T-cell (primary cell): ENCODE results near the gene ADAMTS13. TPM values are rescaled to one million over a fixed set of nuclear protein-coding genes. Genes with fewer than 3 reads are reported as not detected.

Experiments
- ATAC-seq, 4 experiments: fragments of 200-7000 bp in 3 of 4; fragments of 150-1000 bp in 1 of 4; cut with Tn5 transposase; replicated peaks in 1 of 4; 1 replicate in 3 of 4; 2 replicates in 1 of 4; pipeline ENCODE4 v1.10.0; 2021; ENCODE audit warnings: moderate library complexity in 3 of 4, mild to moderate bottlenecking in 2 of 4, moderate number of reproducible peaks in 1 of 4
- CTCF ChIA-PET, 2 donors: fragments of 300-600 bp; sonication (Branson Sonifier 250); formaldehyde crosslinking; loops; one replicate each; lab custom pipeline; 2022; ENCODE audit warnings: antibody characterized with exemption in 2 of 2; lab: Charles Lee
- POLR2A ChIA-PET, 2 donors: fragments of 300-600 bp; sonication (Branson Sonifier 250); formaldehyde crosslinking; loops; one replicate each; lab custom pipeline; 2022; ENCODE audit warnings: antibody characterized with exemption in 2 of 2; lab: Charles Lee
- DNase-seq, 35 experiments: peaks; one replicate each; pipeline versions ENCODE4 v3.0.0 to v3.0.0-alpha.2; 2013 to 2023
- H3K27ac ChIP-seq: one replicate; pipeline ENCODE4 v1.5.1; 2013; ENCODE audit warnings: low read length
- H3K27me3 ChIP-seq, 2 experiments: replicated peaks in 1 of 2; 1 replicate in 1 of 2; 2 replicates in 1 of 2; pipeline versions ENCODE4 v1.6.1 to v1.7.0; 2013; ENCODE audit warnings: low read length in 1 of 2, mixed read lengths in 1 of 2; ENCODE audit not compliant: control insufficient read depth in 2 of 2, insufficient read depth in 2 of 2; ENCODE audit errors: extremely low read depth in 1 of 2
- H3K36me3 ChIP-seq, 2 donors: 1 replicate in 1 of 2; 2 replicates in 1 of 2; pipeline versions ENCODE4 v1.6.1 to v1.7.0; 2013; ENCODE audit warnings: low read length in 1 of 2; ENCODE audit not compliant: control insufficient read depth in 2 of 2, insufficient read depth in 1 of 2; ENCODE audit errors: extremely low read depth in 1 of 2
- H3K4me1 ChIP-seq, 2 experiments: 1 replicate in 1 of 2; 2 replicates in 1 of 2; pipeline versions ENCODE4 v1.6.1 to v1.7.0; 2013; ENCODE audit warnings: low read length in 2 of 2, mixed read lengths in 1 of 2; ENCODE audit not compliant: insufficient read depth in 2 of 2, control insufficient read depth in 1 of 2; ENCODE audit errors: extremely low read depth in 1 of 2
- H3K4me3 ChIP-seq, 2 donors: 1 replicate in 1 of 2; 2 replicates in 1 of 2; pipeline versions ENCODE4 v1.5.1 to v1.7.0; 2013; ENCODE audit warnings: mild to moderate bottlenecking in 2 of 2, low read length in 1 of 2, moderate library complexity in 1 of 2; ENCODE audit not compliant: control insufficient read depth in 1 of 2; ENCODE audit errors: extremely low read depth in 1 of 2
- H3K9me3 ChIP-seq: 2 replicates; pipeline ENCODE4 v1.7.0; 2013
- H3K27ac Mint-ChIP-seq, 2 donors: one replicate each; pipeline ENCODE4 v1.8.0; 2020 to 2021; ENCODE audit warnings: mild to moderate bottlenecking in 2 of 2, mixed read lengths in 2 of 2
- H3K27me3 Mint-ChIP-seq, 2 donors: one replicate each; pipeline ENCODE4 v1.8.0; 2021 to 2022; ENCODE audit warnings: mixed read lengths in 2 of 2
- H3K36me3 Mint-ChIP-seq: one replicate; pipeline ENCODE4 v1.8.0; 2021; ENCODE audit warnings: mixed read lengths
- H3K4me1 Mint-ChIP-seq, 3 donors: one replicate each; pipeline ENCODE4 v1.8.0; 2020 to 2022; ENCODE audit warnings: mixed read lengths in 3 of 3, mild to moderate bottlenecking in 1 of 3
- H3K4me3 Mint-ChIP-seq, 3 donors: one replicate each; pipeline ENCODE4 v1.8.0; 2020 to 2022; ENCODE audit warnings: mild to moderate bottlenecking in 3 of 3, mixed read lengths in 3 of 3, moderate library complexity in 3 of 3
- H3K9me3 Mint-ChIP-seq, 3 donors: one replicate each; pipeline ENCODE4 v1.8.0; 2020 to 2022; ENCODE audit warnings: mixed read lengths in 3 of 3
- whole genome bisulfite sequencing: methylation state at CpG from one replicate; pipeline ENCODE4 v1.1.5; 2013; ENCODE audit warnings: missing lambda C conversion rate; ENCODE audit not compliant: insufficient coverage; 5-methylcytosine and 5-hydroxymethylcytosine counted together
- total RNA-seq, 35 experiments: library from RNA in 6 of 35; stranded (reverse) in 6 of 35; fragments of 120-200 nt in 1 of 35; gene quantifications; one replicate each; pipeline versions ENCODE4 v1.2.1 to v1.2.4 and lab custom pipeline; 2013 to 2026

The ADAMTS13 gene
- total RNA-seq, 5 donors from 2014 or later (not counting 1 experiment from before 2014, with no cell fraction given), result 1.3 to 3.3 (median 2.4) TPM

DNA sequence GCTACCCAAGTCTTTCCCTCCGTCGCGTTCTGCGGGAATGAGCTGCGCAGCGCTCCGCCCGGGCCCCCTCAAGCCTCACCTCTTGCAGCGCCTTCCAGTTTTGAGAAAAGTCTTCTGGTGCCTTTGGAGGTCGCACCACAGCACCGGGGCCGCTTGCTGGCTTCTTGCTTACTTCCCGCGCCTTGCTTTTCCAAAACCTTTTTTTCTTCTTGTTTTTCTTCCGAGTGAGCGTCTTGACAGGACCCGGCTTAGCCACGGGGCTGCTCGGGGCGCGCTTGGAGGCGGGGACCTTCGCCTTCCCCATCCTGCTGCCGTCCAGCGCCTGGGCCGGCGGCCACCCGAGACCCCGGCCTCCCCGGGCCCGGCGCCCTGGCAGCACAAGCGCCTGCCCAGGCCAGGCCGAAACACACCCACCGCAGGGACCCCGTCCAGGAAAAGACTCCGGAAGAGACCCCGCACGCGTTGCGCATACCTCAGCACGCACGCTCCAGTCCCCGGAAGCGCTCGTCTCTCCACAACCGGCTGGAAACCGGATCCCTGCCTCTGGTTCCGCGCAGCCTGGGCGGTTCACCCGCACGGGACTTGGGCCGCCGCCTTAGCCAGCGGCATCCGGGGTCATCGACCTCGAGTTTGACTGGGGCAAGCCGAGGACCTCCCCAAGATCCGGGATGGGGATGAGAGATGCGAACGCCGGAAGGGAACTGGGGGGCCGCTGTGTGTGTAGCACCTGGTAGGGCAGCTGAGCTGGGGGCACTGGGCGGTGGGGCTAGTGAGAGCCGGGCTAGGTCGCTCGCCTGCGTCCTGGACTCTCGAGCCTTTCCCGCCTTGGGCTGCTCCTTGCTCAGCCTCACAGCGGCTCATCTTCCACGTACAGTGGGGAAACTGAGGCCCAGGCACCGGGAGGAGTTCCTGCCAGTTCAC, 4.4 kb upstream of the ADAMTS13 start, which contains the start of gene REXO4:
REXO4 (minus strand) TSS at position 470 of the 921 bp plus-strand sequence; CDS start at position 304, 166 bp downstream.
- Mint-ChIP-seq H3K9me3 (no peaks in the 10 kb centered on the region), H3K4me3 (peak within 1 kb of the TSS; percentile 87 to 90 (median 89)), H3K27ac (peak within 1 kb of the TSS; percentile 89), H3K27me3 (no peaks in the 10 kb centered on the region), H3K36me3 (peaks cover 15% of the 10 kb centered on the region), H3K4me1 (peaks cover 50 to 59% (median 58%) of the 10 kb centered on the region in 3 donors)
- ChIA-PET CTCF (interaction anchor here in 1 of 2 donors (1.1 kb wide), 1 partner anchor 46 kb away, joined by 4 read pairs; no protein-coding TSS in a partner anchor), POLR2A (no interaction called here)
- peak; percentile 68 to 90 (median 77) for DNase-seq
- Histone ChIP-seq H3K4me3 (peak within 1 kb of the TSS; percentile 64 to 91), H3K36me3 (peaks cover 3 to 32% of the 10 kb centered on the region in 2 donors), H3K9me3 (no peaks in the 10 kb centered on the region), H3K4me1 (peaks cover 5 to 49% of the 10 kb centered on the region in 2 experiments), H3K27me3 (no peaks in the 10 kb centered on the region), H3K27ac (peak within 1 kb of the TSS; percentile 89)
- WGBS, result under 1% methylated on average over 74 of the region's 75 CpGs
- peak; percentile 89 to 90 (median 90) for ATAC-seq

DNA sequence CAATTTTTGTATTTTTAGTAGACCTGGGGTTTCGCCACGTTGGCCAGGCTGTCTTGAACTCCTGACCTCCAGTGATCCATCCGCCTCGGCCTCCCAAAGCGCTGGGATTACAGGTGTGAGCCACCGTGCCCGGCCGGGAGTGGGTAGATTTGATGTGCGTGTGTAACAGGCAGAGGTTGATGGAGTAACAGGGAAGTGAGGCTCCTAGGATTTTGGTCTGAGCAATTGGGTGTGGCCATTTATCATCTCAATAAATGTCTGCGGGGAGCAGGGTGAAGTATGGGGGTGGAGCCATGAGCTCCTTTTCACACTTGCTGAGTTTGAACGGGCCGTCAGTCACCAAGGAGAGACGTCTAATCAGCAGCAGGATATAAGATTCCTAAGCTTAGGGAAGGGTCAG, 3.2 kb upstream of the ADAMTS13 start:
- Mint-ChIP-seq H3K27ac (peak overlapping the region; percentile 67 to 89), H3K36me3 (peaks cover 11% of the 10 kb centered on the region), H3K9me3 (no peaks in the 10 kb centered on the region), H3K4me1 (peaks cover 47 to 55% (median 51%) of the 10 kb centered on the region in 3 donors), H3K4me3 (peak overlapping the region; percentile 87 to 90 (median 89)), H3K27me3 (no peaks in the 10 kb centered on the region)
- Histone ChIP-seq H3K27me3 (peaks cover 0 to 6% of the 10 kb centered on the region in 2 experiments), H3K4me1 (peaks cover 5 to 48% of the 10 kb centered on the region in 2 experiments), H3K36me3 (peaks cover 0 to 21% of the 10 kb centered on the region in 2 donors), H3K4me3 (no peak overlapping the region), H3K27ac (no peak overlapping the region), H3K9me3 (no peaks in the 10 kb centered on the region)
- ATAC-seq, result no peak
- POLR2A ChIA-PET, result no interaction called here
- no peak for DNase-seq
- CTCF ChIA-PET, result no interaction called here
- WGBS, result 97% methylated on average over 8 of the region's 13 CpGs

DNA sequence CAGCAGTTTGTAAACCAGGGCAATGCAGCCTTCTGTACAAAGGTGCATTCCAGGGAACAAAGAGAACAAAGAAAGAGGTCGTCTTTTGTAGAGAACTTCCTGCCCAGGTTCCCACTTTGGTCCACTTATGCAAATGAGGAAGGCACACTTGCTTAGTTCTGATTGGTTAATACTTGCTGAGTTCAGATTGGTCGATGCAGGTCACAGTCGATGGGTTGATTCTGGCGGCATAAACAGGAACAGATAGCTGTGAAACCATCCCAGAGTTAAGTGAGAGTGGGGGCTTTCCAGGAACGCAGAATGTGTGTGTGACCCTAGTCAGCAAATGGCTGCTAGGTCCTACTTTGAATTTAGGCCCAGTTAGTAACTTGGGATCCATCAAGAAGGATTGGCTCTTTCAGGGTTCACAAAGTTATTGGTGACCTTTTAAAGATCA, 1.8 kb upstream of the ADAMTS13 start:
- DNase-seq, result peak in 3 of 35 experiments; percentile 5 to 52 (median 15)
- POLR2A ChIA-PET, result interaction anchor here in 1 of 2 donors (0.7 kb wide), 1 partner anchor 827 kb away, joined by 4 read pairs; no protein-coding TSS in a partner anchor
- Histone ChIP-seq H3K27me3 (peaks cover 0 to 17% of the 10 kb centered on the region in 2 experiments), H3K9me3 (no peaks in the 10 kb centered on the region), H3K36me3 (peaks cover 0 to 7% of the 10 kb centered on the region in 2 donors), H3K4me3 (no peak overlapping the region), H3K27ac (no peak overlapping the region), H3K4me1 (peaks cover 5 to 36% of the 10 kb centered on the region in 2 experiments)
- Mint-ChIP-seq H3K27ac (peak overlapping the region in 1 of 2 donors; percentile 69), H3K27me3 (peaks cover 2 to 8% of the 10 kb centered on the region in 2 donors), H3K36me3 (no peaks in the 10 kb centered on the region), H3K4me1 (peaks cover 35 to 43% (median 40%) of the 10 kb centered on the region in 3 donors), H3K9me3 (no peaks in the 10 kb centered on the region), H3K4me3 (no peak overlapping the region)
- no peak for ATAC-seq
- WGBS, result 34% methylated on average over 5 of the region's 5 CpGs
- CTCF ChIA-PET, result no interaction called here

DNA sequence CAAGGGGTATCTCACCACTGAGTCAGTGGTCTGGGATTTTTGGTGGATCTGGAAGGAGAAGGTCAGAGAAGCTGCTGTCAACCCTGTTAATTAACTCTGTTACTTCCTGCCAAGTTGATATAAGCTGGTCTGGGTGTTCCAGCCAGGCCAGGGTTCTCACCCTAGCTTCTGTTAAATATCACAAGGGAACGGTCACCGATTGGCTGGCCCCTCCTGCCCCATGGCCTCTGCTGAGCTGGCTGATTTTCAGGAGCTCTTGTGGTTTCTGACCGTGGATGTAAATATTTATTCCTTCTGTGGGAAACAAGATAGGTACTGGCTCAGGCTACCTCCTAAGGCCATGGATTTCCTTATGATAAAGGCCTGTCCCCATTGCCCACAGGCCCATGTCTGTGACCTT, 1.0 kb downstream of the ADAMTS13 start:
- peaks cover 2 to 20% of the 10 kb centered on the region in 2 experiments for H3K4me1 ChIP-seq
- H3K4me1 Mint-ChIP-seq, result peaks cover 12 to 28% (median 16%) of the 10 kb centered on the region in 3 donors
- H3K36me3 ChIP-seq, result no peaks in the 10 kb centered on the region
- H3K36me3 Mint-ChIP-seq, result no peaks in the 10 kb centered on the region
- no peaks in the 10 kb centered on the region for H3K9me3 ChIP-seq
- ATAC-seq (no peak), DNase-seq (no peak)
- 90% methylated on average over 2 of the region's 3 CpGs for whole genome bisulfite sequencing
- no peak overlapping the region for H3K4me3 ChIP-seq
- H3K4me3 Mint-ChIP-seq, result no peak overlapping the region
- ChIA-PET CTCF (no interaction called here), POLR2A (no interaction called here)
- no peaks in the 10 kb centered on the region for H3K9me3 Mint-ChIP-seq
- H3K27me3 Mint-ChIP-seq, result peaks cover 20 to 37% of the 10 kb centered on the region in 2 donors
- H3K27ac Mint-ChIP-seq, result no peak overlapping the region
- H3K27ac ChIP-seq, result no peak overlapping the region
- peaks cover 0 to 38% of the 10 kb centered on the region in 2 experiments for H3K27me3 ChIP-seq

DNA sequence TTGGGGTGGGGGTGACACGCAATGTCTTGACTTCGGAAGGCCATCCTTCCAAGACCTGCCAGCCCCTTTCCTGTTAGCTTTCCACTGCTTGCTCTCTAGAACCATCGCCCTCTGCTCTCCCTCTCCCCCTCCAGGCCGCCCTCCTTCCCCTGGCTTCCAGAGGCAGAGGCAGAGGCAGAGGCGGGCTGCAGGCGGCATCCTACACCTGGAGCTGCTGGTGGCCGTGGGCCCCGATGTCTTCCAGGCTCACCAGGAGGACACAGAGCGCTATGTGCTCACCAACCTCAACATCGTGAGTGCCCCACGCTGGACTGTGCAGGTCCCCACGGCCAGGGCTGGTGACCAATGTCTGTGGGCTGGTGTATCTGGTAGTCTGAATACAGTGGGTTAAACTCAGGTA, 2.0 kb downstream of the ADAMTS13 start:
- no peak for ATAC-seq
- H3K4me3 ChIP-seq, result no peak overlapping the region
- Mint-ChIP-seq H3K27ac (no peak overlapping the region), H3K4me3 (no peak overlapping the region), H3K36me3 (no peaks in the 10 kb centered on the region), H3K4me1 (peaks cover 2 to 19% (median 10%) of the 10 kb centered on the region in 3 donors), H3K27me3 (peaks cover 20 to 37% of the 10 kb centered on the region in 2 donors), H3K9me3 (no peaks in the 10 kb centered on the region)
- H3K36me3 ChIP-seq, result no peaks in the 10 kb centered on the region
- ChIA-PET POLR2A (no interaction called here), CTCF (no interaction called here)
- H3K27ac ChIP-seq, result no peak overlapping the region
- peaks cover 0 to 43% of the 10 kb centered on the region in 2 experiments for H3K27me3 ChIP-seq
- no peaks in the 10 kb centered on the region for H3K9me3 ChIP-seq
- H3K4me1 ChIP-seq, result peaks cover 2 to 18% of the 10 kb centered on the region in 2 experiments
- DNase-seq, result no peak
- 100% methylated on average over 3 of the region's 12 CpGs for whole genome bisulfite sequencing

DNA sequence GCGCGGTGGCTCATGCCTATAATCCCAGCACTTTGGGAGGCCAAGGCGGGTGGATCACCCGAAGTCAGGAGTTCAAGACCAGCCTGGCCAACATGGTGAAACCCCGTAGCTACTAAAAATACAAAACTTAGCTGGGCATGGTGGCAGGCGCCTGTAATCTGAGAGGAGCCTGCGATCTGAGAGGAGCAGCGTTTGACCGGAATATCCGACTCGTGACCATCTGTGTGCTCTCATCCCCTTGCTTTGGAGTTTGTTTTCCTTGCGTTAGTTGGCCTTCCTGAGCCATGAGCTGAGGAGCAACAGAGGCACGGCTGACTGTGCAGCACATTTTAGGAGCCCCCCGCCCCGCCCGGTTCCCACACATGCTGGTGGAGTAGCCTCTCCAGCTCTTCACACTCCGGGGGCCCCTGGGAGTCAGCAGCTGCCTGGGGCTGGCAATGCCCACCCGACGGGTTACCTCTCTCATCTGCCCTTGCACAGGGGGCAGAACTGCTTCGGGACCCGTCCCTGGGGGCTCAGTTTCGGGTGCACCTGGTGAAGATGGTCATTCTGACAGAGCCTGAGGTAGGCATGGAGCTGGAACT, 3.0 kb downstream of the ADAMTS13 start:
- Mint-ChIP-seq H3K36me3 (no peaks in the 10 kb centered on the region), H3K27me3 (peaks cover 21 to 39% of the 10 kb centered on the region in 2 donors), H3K27ac (no peak overlapping the region), H3K4me3 (no peak overlapping the region), H3K4me1 (peaks cover 0 to 19% (median 8%) of the 10 kb centered on the region in 3 donors), H3K9me3 (no peaks in the 10 kb centered on the region)
- 85% methylated on average over 20 of the region's 22 CpGs for WGBS
- H3K4me1 ChIP-seq, result peaks cover 2 to 21% of the 10 kb centered on the region in 2 experiments
- POLR2A ChIA-PET, result no interaction called here
- peaks cover 0 to 52% of the 10 kb centered on the region in 2 experiments for H3K27me3 ChIP-seq
- H3K36me3 ChIP-seq, result no peaks in the 10 kb centered on the region
- no peak overlapping the region for H3K4me3 ChIP-seq
- DNase-seq (no peak), ATAC-seq (no peak)
- H3K27ac ChIP-seq, result no peak overlapping the region
- CTCF ChIA-PET, result interaction anchor here in 1 of 2 donors (0.6 kb wide), 1 partner anchor 240 kb away, joined by 7 read pairs; no protein-coding TSS in a partner anchor
- H3K9me3 ChIP-seq, result no peaks in the 10 kb centered on the region
